Head of caudate nucleus (tissue), 42 donors: Measurements from ENCODE around the gene VASP.
A peak's percentile ranks its signal among the peaks of the same experiment; 100 is the strongest.

Experiments used
- DNase-seq, 42 donors: peaks; one replicate each; pipeline versions ENCODE4 v3.0.0 to v3.0.0-alpha.2; 2020 to 2021; ENCODE audit warnings: mixed read lengths in 7 of 42
- intact Hi-C: fragments of 100-400 bp; cut with DNase I; formaldehyde crosslinking; loops from one replicate; pipeline ENCODE4 v1.15.0; 2022

Gene VASP

GRCh38 chr19:45472563-45473366 is 34.5 kb upstream of the VASP start:
- intact Hi-C loops: no loop called here
- no peak for DNase-seq

GRCh38 chr19:45473367-45473681 is 34.0 kb upstream of the VASP start:
- intact Hi-C loops: no loop called here
- DNase-seq: no peak

GRCh38 chr19:45473682-45474605 is 33.3 kb upstream of the VASP start:
- intact Hi-C loops: no loop called here
- DNase-seq: no peak

- intact Hi-C loops: no loop called here
- DNase-seq: no peak
Observed at GRCh38 chr19:45474606-45475521, 32.4 kb upstream of the VASP start.

GRCh38 chr19:45475537-45476291 is 31.6 kb upstream of the VASP start:
- DNase-seq: no peak
- intact Hi-C loops: no loop called here

- intact Hi-C loops: no loop called here
- no peak for DNase-seq
Observed at GRCh38 chr19:45476304-45476703, 31.0 kb upstream of the VASP start.

- intact Hi-C loops: no loop called here
- no peak for DNase-seq
Observed at GRCh38 chr19:45477186-45477585, 30.1 kb upstream of the VASP start.

- intact Hi-C loops: loop anchor here (2.0 kb wide), 1 partner anchor 39 kb away; no protein-coding TSS in a partner anchor
- DNase-seq: peak in 2 of 42 donors; percentile 29 to 39
Observed at GRCh38 chr19:45477713-45478453, 29.4 kb upstream of the VASP start.

GRCh38 chr19:45478454-45479238 is 28.6 kb upstream of the VASP start:
- intact Hi-C loops: loop anchor here (2.0 kb wide), 1 partner anchor 40 kb away; no protein-coding TSS in a partner anchor
- DNase-seq: peak; percentile 73 to 94 (median 87)

DNA sequence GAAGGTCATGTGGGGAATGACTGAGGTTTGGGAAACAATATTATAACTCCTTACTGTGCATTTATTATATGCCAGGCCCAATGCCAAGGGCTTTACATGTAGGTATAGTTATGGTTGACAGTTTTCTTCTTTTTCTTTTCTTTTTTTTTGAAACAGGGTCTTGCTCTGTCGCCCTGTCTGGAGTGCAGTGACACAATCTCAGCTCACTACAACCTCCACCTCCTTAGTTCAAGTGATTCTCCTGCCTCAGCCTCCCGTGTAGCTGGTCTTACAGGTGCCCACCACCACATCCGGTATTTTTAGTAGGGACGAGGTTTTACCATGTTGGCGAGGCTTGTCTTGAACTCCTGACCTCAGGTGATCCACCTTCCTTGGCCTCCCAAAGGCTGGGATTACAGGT is 24.2 kb upstream of the VASP start:
- no peak for DNase-seq
- intact Hi-C loops: no loop called here

GRCh38 chr19:45484273-45484945 is 22.9 kb upstream of the VASP start:
- intact Hi-C loops: no loop called here
- DNase-seq: no peak

- intact Hi-C loops: no loop called here
- DNase-seq: peak; percentile 97 to 100 (median 99)
Observed at GRCh38 chr19:45485305-45486077, 21.8 kb upstream of the VASP start.

DNA sequence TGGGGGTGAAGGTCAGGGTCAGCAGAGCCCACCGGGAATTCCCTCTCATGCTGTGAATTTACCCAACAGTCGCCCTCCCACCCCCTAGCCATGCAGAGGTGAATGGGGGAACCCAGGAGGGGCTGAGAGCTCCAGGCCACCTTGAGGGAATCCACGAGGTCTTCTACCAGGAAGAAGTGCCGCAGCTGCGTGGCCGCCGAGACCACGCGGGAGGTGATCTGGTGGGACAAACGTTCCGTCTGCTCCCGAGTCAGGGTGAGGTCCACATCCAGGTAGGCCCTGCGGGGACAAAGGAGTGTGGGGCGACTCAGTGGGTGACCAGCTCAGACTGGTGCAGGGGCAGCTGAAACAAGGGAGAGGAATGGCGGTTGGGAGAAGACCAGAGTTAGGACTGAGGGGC is 18.6 kb upstream of the VASP start:
- DNase-seq: no peak
- intact Hi-C loops: no loop called here

DNA sequence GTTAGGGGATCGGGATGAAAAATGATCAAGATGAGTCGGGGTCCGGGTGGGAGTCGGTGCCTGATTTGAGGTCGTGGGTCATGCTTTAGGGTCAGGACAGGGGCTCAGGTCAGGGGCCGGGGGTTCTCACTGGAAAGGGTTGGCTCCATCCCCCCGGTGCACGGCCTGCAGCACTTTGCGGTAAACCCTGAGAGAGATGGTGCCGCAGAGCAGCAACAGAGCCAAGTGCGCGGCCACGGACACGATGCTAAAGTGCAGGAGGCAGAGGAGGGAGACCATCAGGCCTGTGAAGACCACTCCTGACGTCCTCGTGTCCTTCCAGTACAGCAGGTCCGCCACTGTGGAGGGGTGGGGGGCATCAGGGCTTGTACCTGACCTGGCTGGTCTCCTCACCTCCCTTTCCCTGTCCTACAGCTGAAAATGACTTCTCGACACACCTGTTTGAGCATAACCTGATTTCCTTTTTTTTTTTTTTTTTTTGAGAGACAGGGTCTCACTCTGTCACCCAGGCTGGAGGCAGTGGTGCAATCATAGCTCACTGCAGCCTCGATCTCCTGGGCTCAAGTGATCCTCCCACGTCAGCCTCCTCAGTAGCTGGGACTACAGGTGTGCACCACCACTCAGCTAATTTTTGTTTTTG is 17.9 kb upstream of the VASP start:
- intact Hi-C loops: no loop called here
- DNase-seq: no peak

DNA sequence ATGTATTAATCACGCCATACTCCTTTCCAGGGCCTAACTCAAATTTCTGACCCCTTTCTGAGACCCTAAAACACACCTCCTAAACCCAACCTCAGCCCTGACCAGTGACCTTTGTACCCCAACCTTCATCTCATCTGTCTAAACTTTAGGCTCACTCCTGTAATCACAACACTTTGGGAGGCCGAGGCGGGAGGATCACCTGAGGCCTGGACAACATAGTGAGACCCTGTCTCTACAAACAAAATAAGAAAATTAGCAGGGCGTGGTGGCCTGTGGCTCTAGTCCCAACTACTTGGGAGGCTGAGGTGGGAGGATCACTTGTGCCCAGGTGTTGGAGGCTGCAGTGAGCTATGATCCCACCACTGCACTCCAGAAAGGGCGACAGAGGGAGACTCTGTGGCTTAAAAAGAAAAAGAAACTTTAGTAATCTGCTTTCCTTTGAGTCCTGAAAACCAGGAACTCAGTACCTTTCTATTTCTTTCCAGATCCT is 15.1 kb upstream of the VASP start:
- no peak for DNase-seq
- intact Hi-C loops: no loop called here
